Adrenal gland (tissue), 5 donors: ENCODE results near the gene CPNE4.

Experiments
- CTCF ChIP-seq, 6 experiments: fragments of 450-650 bp in 4 of 6; fragments of 200-600 bp in 2 of 6; sonication (generic) in 1 of 6; IDR thresholded peaks; 1 replicate in 5 of 6; 2 replicates in 1 of 6; pipeline versions ENCODE4 v1.5.1 to v1.8.0; 2016 to 2021; ENCODE audit warnings: antibody characterized with exemption in 6 of 6, mild to moderate bottlenecking in 2 of 6, moderate library complexity in 1 of 6
- POLR2A ChIP-seq, 2 donors: fragments of 450-650 bp; IDR thresholded peaks; one replicate each; pipeline ENCODE4 v1.6.1; 2017; ENCODE audit warnings: antibody characterized with exemption in 2 of 2, mild to moderate bottlenecking in 2 of 2, moderate library complexity in 1 of 2
- donor health status: DM: no; HTN: no; CAD: no.

GRCh38 chr3:131881777-131882176 lies 153.0 kb downstream of the CPNE4 start:
- TF ChIP-seq CTCF (IDR thresholded peaks at IDR 0.05) = no peak
- no peak for TF ChIP-seq POLR2A (IDR thresholded peaks at IDR 0.05)
